BJ (cell line): ENCODE measurements around the gene ITPK1. TPM values are rescaled to one million over a fixed set of nuclear protein-coding genes. Genes with fewer than 3 reads are reported as not detected.

Source experiments
- CTCF ChIA-PET: fragments of 350-600 bp; formaldehyde crosslinking; extraction: SDS; loops from one replicate; lab custom pipeline; 2021; ENCODE audit warnings: antibody characterized with exemption, inconsistent platforms; lab: Yijun Ruan, JAX
- POLR2A ChIA-PET: fragments of 300-600 bp; sonication (Branson Sonifier 250); formaldehyde crosslinking; extraction: SDS; loops from one replicate; lab custom pipeline; 2021; ENCODE audit warnings: antibody characterized with exemption; lab: Charles Lee
- DNase-seq: peaks from one replicate; pipeline ENCODE4 v3.0.0-alpha.2; 2011; ENCODE audit warnings: low read depth
- H3K27me3 ChIP-seq: 2 replicates; pipeline ENCODE4 v1.6.0; 2011; ENCODE audit warnings: low read length; ENCODE audit not compliant: control insufficient read depth, insufficient read depth
- H3K36me3 ChIP-seq: 2 replicates; pipeline ENCODE4 v1.5.1; 2011; ENCODE audit warnings: low read length; ENCODE audit not compliant: control insufficient read depth, insufficient read depth
- H3K4me3 ChIP-seq: 2 replicates; pipeline ENCODE4 v1.5.1; 2011; ENCODE audit warnings: low read depth, mild to moderate bottlenecking, control low read depth, low read length
- CTCF ChIP-seq: IDR thresholded peaks from 2 replicates; pipeline ENCODE4 v1.5.1; 2011; ENCODE audit warnings: low read depth, mild to moderate bottlenecking, control low read depth, inconsistent platforms, low read length, moderate library complexity; ENCODE audit not compliant: insufficient read depth
- polyA plus RNA-seq: library from polyadenylated mRNA; depleted of rRNA; stranded (reverse); fragments of >200 nt; gene quantifications from 2 replicates; pipeline ENCODE4 v1.2.3, GENCODE V29; 2011

The ITPK1 gene
- polyA plus RNA-seq, 1 experiment = 49.0 TPM

- H3K36me3 ChIP-seq = no peaks in the 10 kb centered on the region; the same call in 1 of the 2 replicates
- no peaks in the 10 kb centered on the region for H3K27me3 ChIP-seq
- CTCF ChIA-PET = no interaction called here
- POLR2A ChIA-PET = no interaction called here
- no peak overlapping the region for H3K4me3 ChIP-seq
- no peak for DNase-seq
- TF ChIP-seq CTCF = no peak
These were observed 181.3 kb downstream of the ITPK1 start for GRCh38 chr14:92934196-92935085.

GRCh38 chr14:92933481-92933880, 182.2 kb downstream of the ITPK1 start:
- no peak overlapping the region for H3K4me3 ChIP-seq
- POLR2A ChIA-PET = no interaction called here
- no peaks in the 10 kb centered on the region for H3K27me3 ChIP-seq
- DNase-seq = no peak
- CTCF ChIA-PET = interaction anchor here (1.2 kb wide), 1 partner anchor 20 kb away, joined by 3 read pairs; no protein-coding TSS in a partner anchor
- TF ChIP-seq CTCF = no peak
- no peaks in the 10 kb centered on the region for H3K36me3 ChIP-seq

GRCh38 chr14:92932448-92933395, 183.0 kb downstream of the ITPK1 start:
- H3K36me3 ChIP-seq = no peaks in the 10 kb centered on the region
- ChIA-PET CTCF (interaction anchor here (1.2 to 1.3 kb wide), 2 partner anchors 21 to 180 kb away, joined by 3 read pairs; no protein-coding TSS in a partner anchor), POLR2A (no interaction called here)
- no peak for TF ChIP-seq CTCF
- H3K27me3 ChIP-seq = no peaks in the 10 kb centered on the region
- H3K4me3 ChIP-seq = no peak overlapping the region
- DNase-seq = no peak

- ChIA-PET POLR2A (no interaction called here), CTCF (interaction anchor here (1.1 to 1.3 kb wide), 2 partner anchors 181 to 201 kb away, joined by 3 to 4 read pairs; no protein-coding TSS in a partner anchor)
- H3K4me3 ChIP-seq = no peak overlapping the region
- TF ChIP-seq CTCF = no peak
- DNase-seq = no peak
- no peaks in the 10 kb centered on the region for H3K36me3 ChIP-seq
- no peaks in the 10 kb centered on the region for H3K27me3 ChIP-seq
These were observed 183.9 kb downstream of the ITPK1 start for GRCh38 chr14:92931681-92932447.
